ENCODE results near the gene SLN. TPM values are rescaled to one million over a fixed set of nuclear protein-coding genes. Genes with fewer than 3 reads are reported as not detected.

Gene SLN
- total RNA-seq, 4 donors from 2014 or later, result 2.7 TPM; not detected in 3

- WGBS, 2 donors (ENCODE audit: low coverage in 1 of 2), result 0 to 33% methylated on average over 1 to 2 of the region's 2 CpGs
- ATAC-seq, result peak; percentile 76
- Histone ChIP-seq H3K4me3 (no peak overlapping the region), H3K9me3 (no peaks in the 10 kb centered on the region), H3K36me3 (no peaks in the 10 kb centered on the region), H3K4me1 (no peaks in the 10 kb centered on the region), H3K27ac (no peak overlapping the region), H3K27me3 (no peaks in the 10 kb centered on the region)
- no peak for TF ChIP-seq EP300 (IDR thresholded peaks at IDR 0.05)
- TF ChIP-seq POLR2AphosphoS5 (IDR thresholded peaks at IDR 0.05), result no peak
- no peak for TF ChIP-seq POLR2A (IDR thresholded peaks at IDR 0.05)
- TF ChIP-seq CTCF (IDR thresholded peaks at IDR 0.05), result no peak
Observed at GRCh38 chr11:107705027-107705426, 6.8 kb downstream of the SLN start.

GRCh38 chr11:107704451-107704850 is 7.4 kb downstream of the SLN start:
- no peak for TF ChIP-seq POLR2A (IDR thresholded peaks at IDR 0.05)
- TF ChIP-seq EP300 (IDR thresholded peaks at IDR 0.05), result no peak
- TF ChIP-seq CTCF (IDR thresholded peaks at IDR 0.05), result no peak
- TF ChIP-seq POLR2AphosphoS5 (IDR thresholded peaks at IDR 0.05), result no peak
- Histone ChIP-seq H3K4me1 (no peaks in the 10 kb centered on the region), H3K36me3 (no peaks in the 10 kb centered on the region), H3K9me3 (no peaks in the 10 kb centered on the region), H3K27ac (no peak overlapping the region), H3K27me3 (no peaks in the 10 kb centered on the region), H3K4me3 (no peak overlapping the region)
- WGBS, 2 donors (ENCODE audit: low coverage in 1 of 2), result 74 to 93% methylated on average over 2 to 3 of the region's 3 CpGs
- no peak for ATAC-seq

GRCh38 chr11:107702723-107703122 is 9.1 kb downstream of the SLN start:
- Histone ChIP-seq H3K27ac (no peak overlapping the region), H3K9me3 (no peaks in the 10 kb centered on the region), H3K36me3 (no peaks in the 10 kb centered on the region), H3K27me3 (no peaks in the 10 kb centered on the region), H3K4me1 (no peaks in the 10 kb centered on the region), H3K4me3 (no peak overlapping the region)
- whole genome bisulfite sequencing, 2 donors (ENCODE audit: low coverage in 1 of 2), result 17 to 33% methylated on average over 2 of the region's 2 CpGs
- ATAC-seq, result no peak
- TF ChIP-seq POLR2AphosphoS5 (IDR thresholded peaks at IDR 0.05) (no peak), CTCF (IDR thresholded peaks at IDR 0.05) (no peak), EP300 (IDR thresholded peaks at IDR 0.05) (no peak), POLR2A (IDR thresholded peaks at IDR 0.05) (no peak)

- 68 to 83% methylated on average over 5 to 6 of the region's 7 CpGs for WGBS, 2 donors (ENCODE audit: low coverage in 1 of 2)
- TF ChIP-seq EP300 (IDR thresholded peaks at IDR 0.05) (no peak), CTCF (IDR thresholded peaks at IDR 0.05) (no peak), POLR2AphosphoS5 (IDR thresholded peaks at IDR 0.05) (no peak), POLR2A (IDR thresholded peaks at IDR 0.05) (no peak)
- ATAC-seq, result no peak
- Histone ChIP-seq H3K27me3 (no peaks in the 10 kb centered on the region), H3K27ac (no peak overlapping the region), H3K4me3 (no peak overlapping the region), H3K4me1 (no peaks in the 10 kb centered on the region), H3K9me3 (no peaks in the 10 kb centered on the region), H3K36me3 (no peaks in the 10 kb centered on the region)
Observed at GRCh38 chr11:107702109-107702660, 9.7 kb downstream of the SLN start.
